Measurements from ENCODE around the gene WDR59.

The WDR59 gene

DNA sequence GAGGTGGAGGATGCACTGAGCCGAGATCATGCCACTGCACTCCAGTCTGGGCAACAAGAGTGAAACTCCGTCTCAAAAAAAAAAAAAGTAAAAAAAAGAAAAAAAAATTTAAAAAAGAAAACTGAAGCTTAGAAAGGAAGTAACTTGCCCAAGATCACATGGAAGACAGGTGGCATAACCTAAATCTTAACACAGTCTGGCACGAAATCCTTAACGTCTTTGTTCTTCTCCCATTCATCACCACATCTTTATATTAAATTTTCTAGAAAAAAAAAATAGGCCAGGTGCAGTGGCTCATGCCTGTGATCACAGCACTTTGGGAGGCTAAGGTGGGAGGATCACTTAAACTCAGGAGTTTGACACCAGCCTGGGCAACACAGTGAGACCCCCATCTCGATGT lies 9.3 kb downstream of the WDR59 start:
- Mint-ChIP-seq H3K27ac (no peak overlapping the region), H3K27me3 (no peaks in the 10 kb centered on the region), H3K9me3 (no peaks in the 10 kb centered on the region), H3K4me3 (no peak overlapping the region), H3K36me3 (peaks cover 11% of the 10 kb centered on the region), H3K4me1 (no peaks in the 10 kb centered on the region)
- DNase-seq (ENCODE audit: low spot score in 2 of 2) (no peak), ATAC-seq (ENCODE audit: low read depth) (no peak)

DNA sequence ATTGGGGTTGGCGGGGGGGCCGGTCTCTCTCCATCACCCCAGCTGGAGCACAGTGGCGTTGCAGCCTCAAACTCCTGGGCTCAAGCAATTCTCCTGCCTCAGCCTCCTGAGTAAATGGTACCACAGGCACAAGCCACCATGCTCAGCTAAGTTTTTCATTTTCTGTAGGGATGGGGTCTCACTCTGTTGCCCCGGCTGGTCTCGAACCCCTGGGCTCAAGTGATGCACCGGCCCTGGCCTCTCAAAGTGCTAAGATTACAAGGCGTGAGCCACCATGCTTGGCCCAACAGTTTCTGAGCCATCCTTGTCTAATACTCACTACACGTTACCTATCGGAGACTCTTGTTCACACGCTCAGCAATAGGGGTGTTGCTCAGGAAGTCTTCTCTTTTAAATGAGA lies 11.6 kb downstream of the WDR59 start:
- peaks cover 6% of the 10 kb centered on the region for H3K4me1 Mint-ChIP-seq
- no peaks in the 10 kb centered on the region for H3K9me3 Mint-ChIP-seq
- H3K4me3 Mint-ChIP-seq: no peak overlapping the region
- H3K36me3 Mint-ChIP-seq: peaks cover 7% of the 10 kb centered on the region
- no peak overlapping the region for H3K27ac Mint-ChIP-seq
- H3K27me3 Mint-ChIP-seq: no peaks in the 10 kb centered on the region
- DNase-seq (ENCODE audit: low spot score in 2 of 2): no peak
- no peak for ATAC-seq (ENCODE audit: low read depth)

DNA sequence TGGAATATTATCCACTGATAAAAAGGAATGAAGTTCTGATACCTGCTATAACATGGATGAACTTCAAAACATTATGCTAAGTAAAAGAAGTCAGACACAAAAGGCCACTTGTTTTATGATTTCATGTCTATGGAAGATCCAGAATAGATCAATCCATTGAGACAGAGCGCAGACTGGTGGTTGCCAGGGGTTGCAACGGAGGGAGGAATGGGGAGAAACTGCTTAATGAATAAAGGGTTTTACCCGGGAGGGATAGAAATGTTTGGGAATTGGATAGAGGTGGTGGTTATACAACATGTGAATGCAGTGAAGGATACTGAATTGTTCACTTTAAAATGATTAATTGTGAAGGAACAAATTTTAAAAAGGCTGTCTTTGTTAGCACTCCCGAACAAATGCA lies 30.2 kb downstream of the WDR59 start:
- H3K36me3 Mint-ChIP-seq: peaks cover 35% of the 10 kb centered on the region

DNA sequence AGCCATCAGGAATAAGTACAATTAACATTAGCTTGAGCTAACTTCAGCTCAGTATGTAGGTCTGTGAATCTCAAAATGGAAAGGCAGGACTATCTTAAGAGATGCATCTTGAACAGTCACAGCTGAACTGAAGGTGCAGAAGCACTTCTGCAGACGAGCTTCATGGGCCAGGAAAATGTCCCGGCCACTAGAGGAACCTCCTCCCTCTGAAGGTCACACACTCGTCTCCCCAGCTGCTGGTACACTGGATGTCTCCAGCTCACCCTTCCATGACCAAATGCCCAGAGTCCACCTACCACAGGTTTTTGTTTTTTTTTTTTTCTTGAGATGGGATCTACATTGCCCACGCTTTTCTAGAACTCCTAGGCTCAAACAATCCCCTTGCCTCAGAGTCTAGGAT lies 33.2 kb downstream of the WDR59 start:
- Mint-ChIP-seq H3K36me3 (peaks cover 39% of the 10 kb centered on the region), H3K27me3 (no peaks in the 10 kb centered on the region), H3K9me3 (peaks cover 2% of the 10 kb centered on the region)

More for the DNA sequence above, 30.2 kb downstream of the WDR59 start:
- no peak for DNase-seq (ENCODE audit: low spot score in 2 of 2)
- Mint-ChIP-seq H3K9me3 (peaks cover 2% of the 10 kb centered on the region), H3K27ac (no peak overlapping the region), H3K4me1 (peaks cover 3% of the 10 kb centered on the region), H3K4me3 (no peak overlapping the region), H3K27me3 (no peaks in the 10 kb centered on the region)
- ATAC-seq (ENCODE audit: low read depth): no peak

DNA sequence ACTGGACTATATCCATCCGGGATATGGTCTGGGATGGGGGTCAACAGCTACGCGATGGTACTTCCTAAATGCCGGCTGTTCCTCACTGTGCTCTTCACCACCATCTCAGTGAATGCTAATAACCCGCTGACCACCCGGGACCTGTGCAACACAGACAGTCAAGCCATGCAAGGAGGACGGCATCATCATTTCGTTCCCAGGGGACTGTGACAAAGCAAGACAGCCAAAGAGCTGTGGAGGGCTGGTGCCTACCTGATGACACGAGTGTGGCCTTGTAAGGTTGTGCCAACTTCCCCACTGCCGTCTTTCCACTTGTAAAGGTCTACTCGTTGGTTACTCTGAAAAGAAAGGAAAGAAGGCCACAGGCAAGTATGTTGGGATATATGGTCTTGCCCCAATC lies 33.7 kb downstream of the WDR59 start:
- peaks cover 38% of the 10 kb centered on the region for H3K36me3 Mint-ChIP-seq
- H3K9me3 Mint-ChIP-seq: peaks cover 2% of the 10 kb centered on the region
- H3K27ac Mint-ChIP-seq: no peak overlapping the region
- no peak overlapping the region for H3K4me3 Mint-ChIP-seq
- no peaks in the 10 kb centered on the region for H3K4me1 Mint-ChIP-seq
- ATAC-seq (ENCODE audit: low read depth): no peak
- no peak for DNase-seq (ENCODE audit: low spot score in 2 of 2)
- H3K27me3 Mint-ChIP-seq: no peaks in the 10 kb centered on the region

More for the DNA sequence above, 33.2 kb downstream of the WDR59 start:
- H3K27ac Mint-ChIP-seq: no peak overlapping the region
- no peak overlapping the region for H3K4me3 Mint-ChIP-seq
- DNase-seq (ENCODE audit: low spot score in 2 of 2) (no peak), ATAC-seq (ENCODE audit: low read depth) (no peak)
- no peaks in the 10 kb centered on the region for H3K4me1 Mint-ChIP-seq

DNA sequence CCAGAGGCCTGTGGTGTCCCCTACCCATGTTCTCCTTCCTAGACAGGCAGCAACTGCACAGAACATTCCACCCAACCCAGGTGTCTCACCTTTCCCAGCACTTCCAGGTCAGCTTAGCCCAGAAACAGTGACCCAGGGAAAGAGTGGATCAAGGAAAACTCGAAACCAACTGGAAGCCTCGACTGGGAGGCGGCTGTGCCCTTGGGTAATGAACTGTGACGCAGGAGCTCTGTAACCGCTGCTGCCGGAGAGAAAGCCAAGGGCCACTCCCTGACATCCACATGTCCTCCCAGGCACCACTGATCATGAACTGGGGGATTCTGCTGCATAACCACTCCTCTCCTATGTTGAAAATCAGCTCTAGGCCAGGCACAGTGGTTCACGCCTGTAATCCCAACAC lies 34.4 kb downstream of the WDR59 start:
- H3K27me3 Mint-ChIP-seq: no peaks in the 10 kb centered on the region
- H3K27ac Mint-ChIP-seq: no peak overlapping the region
- H3K36me3 Mint-ChIP-seq: peaks cover 35% of the 10 kb centered on the region
- ATAC-seq (ENCODE audit: low read depth): no peak
- H3K9me3 Mint-ChIP-seq: peaks cover 2% of the 10 kb centered on the region
- no peaks in the 10 kb centered on the region for H3K4me1 Mint-ChIP-seq
- no peak overlapping the region for H3K4me3 Mint-ChIP-seq
- DNase-seq (ENCODE audit: low spot score in 2 of 2): no peak

DNA sequence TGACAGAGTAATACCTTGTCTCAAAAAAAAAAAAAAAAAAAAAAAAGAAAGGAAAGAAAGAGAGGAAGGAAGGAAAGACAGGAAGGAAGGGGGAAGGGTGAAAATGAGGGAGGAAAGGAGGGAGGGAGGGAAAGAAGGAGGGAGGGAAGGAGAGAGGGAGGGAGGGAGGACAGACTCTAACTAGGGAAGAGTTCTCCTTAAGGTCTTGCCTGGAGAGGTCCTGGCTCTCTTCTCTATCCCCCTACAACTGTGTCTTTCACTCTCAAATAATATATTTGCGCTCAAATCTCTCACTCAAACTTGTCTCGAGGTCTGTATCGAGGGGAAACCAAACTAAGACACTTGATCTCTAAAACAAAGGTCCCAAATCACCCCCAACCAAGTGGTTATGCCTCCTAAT lies 35.6 kb downstream of the WDR59 start:
- peaks cover 32% of the 10 kb centered on the region for H3K36me3 Mint-ChIP-seq

DNA sequence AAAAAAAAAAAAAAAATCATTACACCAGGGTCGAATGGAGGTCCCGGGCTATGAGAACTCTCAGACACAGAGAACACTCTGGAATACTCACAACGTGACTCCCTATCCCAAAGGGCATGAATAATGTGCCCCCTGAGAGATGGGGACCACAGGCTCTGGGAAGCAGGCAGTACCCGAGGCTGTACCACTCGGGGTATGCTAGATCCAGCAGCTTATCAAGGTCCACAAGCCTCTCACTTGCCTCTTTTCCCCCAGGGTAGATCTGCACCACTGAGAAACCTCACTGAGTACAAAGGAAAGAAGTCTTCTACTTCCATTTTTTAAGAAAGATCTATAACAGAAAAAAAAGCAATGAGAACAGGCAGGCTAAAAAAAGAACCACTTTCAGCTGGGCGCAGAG lies 40.5 kb downstream of the WDR59 start:
- Mint-ChIP-seq H3K4me3 (no peak overlapping the region), H3K9me3 (no peaks in the 10 kb centered on the region), H3K27ac (no peak overlapping the region), H3K4me1 (no peaks in the 10 kb centered on the region), H3K36me3 (peaks cover 50% of the 10 kb centered on the region), H3K27me3 (no peaks in the 10 kb centered on the region)
- no peak for DNase-seq (ENCODE audit: low spot score in 2 of 2)
- ATAC-seq (ENCODE audit: low read depth): no peak

More for the DNA sequence above, 35.6 kb downstream of the WDR59 start:
- no peaks in the 10 kb centered on the region for H3K9me3 Mint-ChIP-seq
- no peaks in the 10 kb centered on the region for H3K27me3 Mint-ChIP-seq
- ATAC-seq (ENCODE audit: low read depth): no peak
- no peak overlapping the region for H3K27ac Mint-ChIP-seq
- no peaks in the 10 kb centered on the region for H3K4me1 Mint-ChIP-seq
- DNase-seq (ENCODE audit: low spot score in 2 of 2): no peak
- H3K4me3 Mint-ChIP-seq: no peak overlapping the region

DNA sequence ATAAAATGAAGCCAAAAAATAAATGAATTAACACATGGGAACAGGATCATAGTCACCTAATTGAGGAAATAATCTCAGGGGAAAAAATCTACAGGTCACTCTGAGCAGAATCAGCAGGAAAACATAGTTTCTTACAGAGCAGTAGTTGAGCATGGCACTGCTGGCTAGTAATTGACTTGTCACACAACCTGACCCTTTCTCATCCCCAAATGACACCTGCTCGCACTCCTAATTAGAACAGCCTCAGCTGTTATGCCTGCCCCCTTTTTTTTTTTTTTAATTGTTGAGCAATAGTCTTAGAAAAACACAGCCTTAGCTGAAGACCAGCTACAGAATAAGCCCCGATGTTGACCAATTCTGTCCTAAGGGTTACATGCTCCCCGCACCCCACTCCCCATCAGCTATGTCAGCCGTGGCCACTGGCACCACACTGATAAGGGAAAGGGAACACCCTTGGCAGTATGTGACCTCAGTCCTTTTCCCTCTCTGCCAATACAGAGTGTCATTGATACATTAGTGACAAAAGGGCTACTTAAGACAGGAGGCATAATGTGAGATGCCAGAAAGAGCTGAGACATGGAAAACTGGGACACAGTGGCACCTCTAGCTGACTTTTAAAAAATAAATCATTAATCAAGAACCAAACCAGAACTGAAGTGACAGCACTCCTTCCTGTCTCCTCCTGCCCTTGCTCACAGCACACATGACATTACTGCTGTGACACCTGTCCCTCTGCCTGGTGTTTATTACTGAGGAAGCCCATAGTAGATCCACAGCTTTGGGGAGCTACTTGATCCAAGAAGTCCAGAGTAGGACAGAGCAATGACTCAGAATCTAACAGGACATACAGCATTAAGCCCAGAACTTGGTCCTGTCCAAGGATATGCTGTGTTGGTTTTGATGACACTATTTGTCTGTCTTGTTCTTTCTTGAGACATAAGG lies 41.7 kb downstream of the WDR59 start:
- no peaks in the 10 kb centered on the region for H3K4me1 Mint-ChIP-seq
- DNase-seq (ENCODE audit: low spot score in 2 of 2): no peak
- H3K9me3 Mint-ChIP-seq: no peaks in the 10 kb centered on the region
- no peak overlapping the region for H3K4me3 Mint-ChIP-seq
- no peaks in the 10 kb centered on the region for H3K27me3 Mint-ChIP-seq
- no peak for ATAC-seq (ENCODE audit: low read depth)
- H3K27ac Mint-ChIP-seq: no peak overlapping the region
- peaks cover 47% of the 10 kb centered on the region for H3K36me3 Mint-ChIP-seq

DNA sequence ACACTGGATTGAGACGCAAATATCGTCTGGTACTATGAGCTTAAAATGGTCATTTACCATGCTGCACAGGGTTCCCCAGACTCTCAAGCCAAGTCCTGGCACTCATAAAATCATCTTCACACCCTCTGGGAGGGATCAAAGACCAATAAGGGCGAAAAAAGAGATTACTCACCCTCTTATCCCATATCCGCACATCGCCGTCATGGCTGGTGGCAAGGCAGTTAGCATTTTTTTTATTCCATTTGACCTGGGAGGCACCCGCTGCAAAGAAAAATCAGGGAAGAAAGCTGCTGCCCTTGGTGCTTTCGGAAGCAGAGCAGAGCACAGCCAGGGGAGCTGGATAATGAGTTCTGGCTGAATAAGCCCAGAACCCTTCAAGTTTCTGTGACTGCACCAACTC lies 42.4 kb downstream of the WDR59 start:
- H3K4me3 Mint-ChIP-seq: no peak overlapping the region
- no peaks in the 10 kb centered on the region for H3K27me3 Mint-ChIP-seq
- ATAC-seq (ENCODE audit: low read depth) (no peak), DNase-seq (ENCODE audit: low spot score in 2 of 2) (no peak)
- no peaks in the 10 kb centered on the region for H3K4me1 Mint-ChIP-seq
- no peak overlapping the region for H3K27ac Mint-ChIP-seq
- H3K9me3 Mint-ChIP-seq: no peaks in the 10 kb centered on the region
- H3K36me3 Mint-ChIP-seq: peaks cover 47% of the 10 kb centered on the region

DNA sequence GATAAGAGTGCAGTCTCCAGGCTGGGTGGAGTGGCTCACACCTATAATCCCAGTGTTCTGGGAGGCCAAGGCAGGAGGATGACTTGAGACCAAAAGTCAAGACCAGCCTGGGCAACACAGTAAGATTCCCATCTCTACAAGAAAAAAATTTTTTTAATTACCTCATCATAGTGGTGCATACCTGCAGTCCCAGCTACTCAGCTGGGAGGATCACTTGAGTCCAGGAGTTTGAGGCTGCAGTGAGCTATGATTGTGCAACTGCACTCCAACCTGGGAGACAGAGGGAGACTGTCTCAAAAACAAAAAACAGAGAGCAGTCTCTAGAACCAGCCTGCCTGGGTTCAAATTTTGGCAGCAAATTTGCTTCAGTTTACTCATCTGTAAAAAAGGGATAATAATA lies 45.2 kb downstream of the WDR59 start:
- DNase-seq (ENCODE audit: low spot score in 2 of 2) (no peak), ATAC-seq (ENCODE audit: low read depth) (no peak)
- H3K4me1 Mint-ChIP-seq: peaks cover 3% of the 10 kb centered on the region
- no peak overlapping the region for H3K4me3 Mint-ChIP-seq
- H3K27ac Mint-ChIP-seq: no peak overlapping the region
- no peaks in the 10 kb centered on the region for H3K9me3 Mint-ChIP-seq
- H3K36me3 Mint-ChIP-seq: peaks cover 44% of the 10 kb centered on the region
- no peaks in the 10 kb centered on the region for H3K27me3 Mint-ChIP-seq

DNA sequence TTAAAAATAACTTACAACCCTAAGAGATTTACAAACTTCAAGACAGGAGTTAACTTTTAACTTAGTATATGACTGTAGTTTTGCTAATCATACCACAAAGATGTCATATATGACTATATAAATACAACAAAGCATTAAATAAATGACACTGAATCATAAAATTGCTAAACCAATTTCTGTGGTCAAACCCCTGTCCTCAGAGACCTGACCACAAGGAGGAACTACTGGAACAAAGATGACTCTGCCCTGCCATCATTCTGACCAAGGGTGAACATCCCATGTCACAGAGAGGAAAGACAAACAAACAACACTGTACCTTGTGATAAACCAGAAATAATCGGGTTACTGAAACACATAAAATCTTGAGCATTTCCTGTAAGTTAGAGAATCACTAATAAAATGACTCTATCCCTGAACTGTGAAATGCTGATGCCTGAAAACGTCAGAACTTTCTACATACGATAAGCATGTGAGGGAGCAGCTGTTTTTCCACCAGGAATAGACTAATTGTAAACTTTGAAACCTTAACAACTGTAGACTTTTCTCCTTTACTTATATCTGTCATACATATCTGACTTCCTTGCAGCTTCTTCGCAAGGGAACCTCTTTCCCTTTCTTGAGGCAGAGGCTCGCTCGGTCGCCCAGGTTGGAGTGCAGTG lies 47.9 kb downstream of the WDR59 start:
- Mint-ChIP-seq H3K36me3 (peaks cover 29% of the 10 kb centered on the region), H3K9me3 (no peaks in the 10 kb centered on the region), H3K4me1 (peaks cover 3% of the 10 kb centered on the region), H3K27me3 (no peaks in the 10 kb centered on the region), H3K4me3 (no peak overlapping the region), H3K27ac (no peak overlapping the region)
- ATAC-seq (ENCODE audit: low read depth): no peak
- no peak for DNase-seq (ENCODE audit: low spot score in 2 of 2)

DNA sequence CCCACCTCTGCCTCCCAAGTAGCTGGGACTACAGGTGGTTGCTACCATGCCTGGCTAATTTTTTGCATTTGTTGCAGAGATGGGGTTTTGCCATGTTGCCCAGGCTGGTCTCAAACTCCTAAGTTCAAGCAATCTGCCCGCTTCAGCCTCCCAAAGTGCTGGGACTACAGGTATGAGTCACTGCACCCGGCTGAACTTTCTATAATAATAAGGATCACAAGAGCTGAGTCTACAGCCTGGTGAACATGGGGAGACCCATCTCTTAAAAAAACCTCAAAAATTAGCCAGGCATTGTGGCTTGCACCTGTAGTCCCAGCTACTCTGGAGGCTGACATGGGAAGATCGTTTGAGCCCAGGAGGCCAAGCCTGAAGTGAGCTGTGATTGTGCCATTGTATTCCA lies 53.5 kb downstream of the WDR59 start:
- Mint-ChIP-seq H3K27me3 (no peaks in the 10 kb centered on the region), H3K27ac (no peak overlapping the region), H3K36me3 (peaks cover 20% of the 10 kb centered on the region), H3K9me3 (peaks cover 1% of the 10 kb centered on the region), H3K4me3 (no peak overlapping the region), H3K4me1 (no peaks in the 10 kb centered on the region)
- DNase-seq (ENCODE audit: low spot score in 2 of 2) (no peak), ATAC-seq (ENCODE audit: low read depth) (no peak)

DNA sequence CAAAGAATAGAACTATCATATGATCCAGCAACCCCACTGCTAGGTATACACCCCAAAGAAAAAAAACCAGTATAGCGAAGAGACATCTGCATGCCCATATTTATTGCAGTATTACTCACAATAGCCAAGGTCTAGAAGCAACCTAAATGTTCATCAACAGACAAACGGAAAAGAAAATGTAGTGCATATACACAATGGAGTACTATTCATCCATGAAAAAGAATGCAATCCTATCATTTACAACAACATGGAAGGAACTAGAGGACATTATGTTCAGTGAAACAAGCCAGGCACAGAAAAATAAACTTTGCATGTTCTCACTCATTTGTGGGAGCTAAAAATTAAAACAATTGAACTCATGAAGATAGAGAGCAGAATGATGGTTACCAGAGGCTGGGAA lies 55.3 kb downstream of the WDR59 start:
- Mint-ChIP-seq H3K36me3 (peaks cover 25% of the 10 kb centered on the region), H3K4me3 (no peak overlapping the region), H3K9me3 (peaks cover 1% of the 10 kb centered on the region), H3K27me3 (no peaks in the 10 kb centered on the region), H3K4me1 (no peaks in the 10 kb centered on the region), H3K27ac (no peak overlapping the region)
- ATAC-seq (ENCODE audit: low read depth) (no peak), DNase-seq (ENCODE audit: low spot score in 2 of 2) (no peak)
